ENCODE results near the gene FAM107B. TPM values are rescaled to one million over a fixed set of nuclear protein-coding genes. Genes with fewer than 3 reads are reported as not detected.

The FAM107B gene
- 10 to 100 TPM in 3 of 4 donors, 1 to 10 TPM in 1; 7.3 to 15.6 (median 13.3) TPM for total RNA-seq

DNA sequence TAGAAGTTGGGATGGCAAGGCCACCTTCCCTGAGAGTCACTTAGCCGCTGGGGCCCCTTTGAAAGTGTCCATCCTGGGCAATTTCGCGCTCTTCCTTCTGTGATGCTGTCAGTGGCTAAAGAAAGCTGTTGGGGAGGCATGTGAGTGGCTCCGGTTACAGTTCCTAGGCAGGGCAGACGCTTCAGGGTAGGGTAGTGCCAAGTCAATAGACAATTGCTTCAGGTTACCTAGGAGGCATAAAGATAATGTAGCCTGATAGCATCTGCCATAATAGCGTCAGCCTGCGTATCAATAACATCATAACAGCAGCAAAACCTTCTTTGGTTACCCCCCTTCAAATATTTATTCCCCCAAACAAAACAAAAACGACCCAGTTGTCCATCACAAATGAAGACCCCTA is at the start of gene FAM107B:
TSS of gene FAM107B (minus strand) at position 101 of the 400 bp plus-strand sequence. CDS start 234 bp downstream, outside the sequence.
- ATAC-seq = no peak

GRCh38 chr10:14823966-14824365 is 49.3 kb upstream of the FAM107B start:
- Histone ChIP-seq H3K27ac (no peak overlapping the region), H3K36me3 (no peaks in the 10 kb centered on the region), H3K4me1 (no peaks in the 10 kb centered on the region), H3K9me3 (no peaks in the 10 kb centered on the region), H3K4me3 (no peak overlapping the region), H3K27me3 (no peaks in the 10 kb centered on the region)
- 73 to 78% methylated on average over 3 of the region's 3 CpGs for WGBS, 2 donors (ENCODE audit: low coverage in 1 of 2)
- TF ChIP-seq EP300 (IDR thresholded peaks at IDR 0.05) (no peak), POLR2A (IDR thresholded peaks at IDR 0.05) (no peak), POLR2AphosphoS5 (IDR thresholded peaks at IDR 0.05) (no peak)
- TF ChIP-seq, protein P1, sequence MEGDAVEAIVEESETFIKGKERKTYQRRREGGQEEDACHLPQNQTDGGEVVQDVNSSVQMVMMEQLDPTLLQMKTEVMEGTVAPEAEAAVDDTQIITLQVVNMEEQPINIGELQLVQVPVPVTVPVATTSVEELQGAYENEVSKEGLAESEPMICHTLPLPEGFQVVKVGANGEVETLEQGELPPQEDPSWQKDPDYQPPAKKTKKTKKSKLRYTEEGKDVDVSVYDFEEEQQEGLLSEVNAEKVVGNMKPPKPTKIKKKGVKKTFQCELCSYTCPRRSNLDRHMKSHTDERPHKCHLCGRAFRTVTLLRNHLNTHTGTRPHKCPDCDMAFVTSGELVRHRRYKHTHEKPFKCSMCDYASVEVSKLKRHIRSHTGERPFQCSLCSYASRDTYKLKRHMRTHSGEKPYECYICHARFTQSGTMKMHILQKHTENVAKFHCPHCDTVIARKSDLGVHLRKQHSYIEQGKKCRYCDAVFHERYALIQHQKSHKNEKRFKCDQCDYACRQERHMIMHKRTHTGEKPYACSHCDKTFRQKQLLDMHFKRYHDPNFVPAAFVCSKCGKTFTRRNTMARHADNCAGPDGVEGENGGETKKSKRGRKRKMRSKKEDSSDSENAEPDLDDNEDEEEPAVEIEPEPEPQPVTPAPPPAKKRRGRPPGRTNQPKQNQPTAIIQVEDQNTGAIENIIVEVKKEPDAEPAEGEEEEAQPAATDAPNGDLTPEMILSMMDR (IDR thresholded peaks at IDR 0.05) = no peak
- no peak for ATAC-seq

More for the DNA sequence above, at the start of gene FAM107B:
- Histone ChIP-seq H3K27ac (no peak within 1 kb of the TSS), H3K9me3 (no peaks in the 10 kb centered on the region), H3K4me3 (no peak within 1 kb of the TSS), H3K4me1 (peaks cover 0 to 9% (median 0%) of the 10 kb centered on the region in 3 donors), H3K27me3 (no peaks in the 10 kb centered on the region), H3K36me3 (no peaks in the 10 kb centered on the region)
- TF ChIP-seq POLR2AphosphoS5 (IDR thresholded peaks at IDR 0.05) = no peak
- TF ChIP-seq, protein P1 (IDR thresholded peaks at IDR 0.05) = no peak
- 88 to 100% methylated on average over 4 to 5 of the region's 8 CpGs for WGBS, 2 donors (ENCODE audit: low coverage in 1 of 2)

GRCh38 chr10:14822879-14823755 is 48.4 kb upstream of the FAM107B start:
- Histone ChIP-seq H3K9me3 (no peaks in the 10 kb centered on the region), H3K36me3 (no peaks in the 10 kb centered on the region), H3K27ac (no peak overlapping the region), H3K4me3 (no peak overlapping the region), H3K4me1 (no peaks in the 10 kb centered on the region), H3K27me3 (no peaks in the 10 kb centered on the region)
- TF ChIP-seq, protein P1 (IDR thresholded peaks at IDR 0.05) = peak; percentile 24 to 51 (median 48)
- TF ChIP-seq POLR2AphosphoS5 (IDR thresholded peaks at IDR 0.05) = no peak
- WGBS, 2 donors (ENCODE audit: low coverage in 1 of 2) = 28 to 36% methylated on average over 3 of the region's 3 CpGs
- ATAC-seq = no peak

- Histone ChIP-seq H3K27ac (no peak overlapping the region), H3K36me3 (no peaks in the 10 kb centered on the region), H3K4me3 (no peak overlapping the region), H3K9me3 (no peaks in the 10 kb centered on the region), H3K4me1 (no peaks in the 10 kb centered on the region), H3K27me3 (no peaks in the 10 kb centered on the region)
- no peak for TF ChIP-seq POLR2A (IDR thresholded peaks at IDR 0.05)
- 73 to 92% methylated on average over 6 of the region's 6 CpGs for WGBS, 2 donors (ENCODE audit: low coverage in 1 of 2)
- no peak for ATAC-seq
Measured at GRCh38 chr10:14821635-14822375, 47.1 kb upstream of the FAM107B start.

DNA sequence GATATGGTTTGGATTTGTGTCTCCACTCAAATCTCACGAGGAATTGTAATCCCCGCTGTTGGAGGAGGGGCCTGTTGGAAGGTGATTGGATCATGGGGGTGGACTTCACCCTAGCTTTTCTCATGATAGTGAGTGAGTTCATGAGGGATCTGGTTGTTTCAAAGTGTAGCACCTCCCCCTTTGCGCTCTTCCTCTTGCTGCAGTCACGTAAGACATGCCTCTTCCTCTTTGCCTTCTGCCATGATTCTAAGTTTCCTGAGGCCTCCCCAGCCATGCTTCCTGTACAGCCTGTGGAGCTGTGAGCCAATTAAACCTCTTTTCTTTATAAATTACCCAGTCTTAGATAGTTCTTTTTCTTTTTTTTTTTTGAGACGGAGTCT is 46.1 kb upstream of the FAM107B start:
- Histone ChIP-seq H3K4me3 (no peak overlapping the region), H3K9me3 (no peaks in the 10 kb centered on the region), H3K27me3 (no peaks in the 10 kb centered on the region), H3K4me1 (no peaks in the 10 kb centered on the region), H3K27ac (no peak overlapping the region), H3K36me3 (no peaks in the 10 kb centered on the region)
- no peak for ATAC-seq
- 84 to 91% methylated on average over 4 to 5 of the region's 5 CpGs for WGBS, 2 donors (ENCODE audit: low coverage in 1 of 2)
- TF ChIP-seq POLR2A (IDR thresholded peaks at IDR 0.05) (no peak), EP300 (IDR thresholded peaks at IDR 0.05) (no peak), POLR2AphosphoS5 (IDR thresholded peaks at IDR 0.05) (no peak)
- TF ChIP-seq, protein P1 (IDR thresholded peaks at IDR 0.05) = no peak

Data from gastroesophageal sphincter (tissue), 4 donors.